Activated CD4-positive, alpha-beta T cell treated with anti-CD3 and anti-CD28 coated beads, Interleukin-2, amount 10 ng/mL, durations not matched to agents 7 days and 5 days (primary cell): ENCODE measurements around the gene USH1C. TPM values are rescaled to one million over a fixed set of nuclear protein-coding genes. Genes with fewer than 3 reads are reported as not detected.

Experiments used
- CTCF ChIA-PET: fragments of 350-600 bp; sonication (Branson Sonifier 250); formaldehyde crosslinking; loops from one replicate; lab custom pipeline; 2021; ENCODE audit warnings: antibody characterized with exemption; lab: Charles Lee
- POLR2A ChIA-PET: fragments of 350-600 bp; sonication (Branson Sonifier 250); formaldehyde crosslinking; loops from one replicate; lab custom pipeline; 2021; ENCODE audit warnings: antibody characterized with exemption; lab: Charles Lee
- DNase-seq: peaks from one replicate; pipeline ENCODE4 v3.0.0-alpha.2; 2020
- H3K27ac Mint-ChIP-seq: one replicate; pipeline ENCODE4 v1.8.0; 2021; ENCODE audit warnings: mild to moderate bottlenecking, moderate library complexity, mixed read lengths
- H3K27me3 Mint-ChIP-seq: one replicate; pipeline ENCODE4 v1.8.0; 2021; ENCODE audit warnings: mixed read lengths
- H3K36me3 Mint-ChIP-seq: one replicate; pipeline ENCODE4 v1.8.0; 2021; ENCODE audit warnings: low read depth, mixed read lengths
- H3K4me1 Mint-ChIP-seq: one replicate; pipeline ENCODE4 v1.8.0; 2021; ENCODE audit warnings: mixed read lengths
- H3K4me3 Mint-ChIP-seq: one replicate; pipeline ENCODE4 v1.8.0; 2021; ENCODE audit warnings: mild to moderate bottlenecking, moderate library complexity, mixed read lengths
- H3K9me3 Mint-ChIP-seq: one replicate; pipeline ENCODE4 v1.8.0; 2021; ENCODE audit warnings: mixed read lengths
- total RNA-seq, 2 experiments: library from RNA; stranded (reverse); gene quantifications; one replicate each; pipeline ENCODE4 v1.2.3, GENCODE V29; 2021

USH1C gene
- total RNA-seq, 2 experiments from 2014 or later: not detected

DNA sequence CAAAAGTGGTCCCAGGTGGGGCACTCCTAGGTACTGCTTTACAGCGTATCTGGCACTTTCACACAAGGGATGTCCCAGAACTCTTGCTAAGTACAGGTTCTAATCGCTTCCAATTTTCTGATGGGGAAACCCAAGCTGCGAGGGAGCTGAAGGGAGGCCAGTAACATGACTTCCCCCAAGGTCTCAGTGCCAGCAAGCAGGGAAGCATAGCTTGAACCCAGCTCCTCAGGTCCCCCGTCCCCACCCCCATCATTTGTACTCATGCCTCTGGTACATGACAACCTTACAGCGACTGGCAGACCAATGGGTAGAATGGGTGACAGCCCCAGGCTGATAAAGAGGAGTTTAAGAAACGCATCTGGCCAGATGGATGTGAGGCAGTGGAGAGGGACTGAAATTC, 66.9 kb downstream of the USH1C start:
- DNase-seq: no peak
- POLR2A ChIA-PET: no interaction called here
- Mint-ChIP-seq H3K27ac (no peak overlapping the region), H3K27me3 (peaks cover 81% of the 10 kb centered on the region), H3K36me3 (no peaks in the 10 kb centered on the region), H3K4me3 (no peak overlapping the region), H3K9me3 (no peaks in the 10 kb centered on the region), H3K4me1 (peaks cover 2% of the 10 kb centered on the region)
- CTCF ChIA-PET: interaction anchor here (0.6 to 1.2 kb wide), 2 partner anchors 13 to 335 kb away, joined by 3 read pairs; no protein-coding TSS in a partner anchor

DNA sequence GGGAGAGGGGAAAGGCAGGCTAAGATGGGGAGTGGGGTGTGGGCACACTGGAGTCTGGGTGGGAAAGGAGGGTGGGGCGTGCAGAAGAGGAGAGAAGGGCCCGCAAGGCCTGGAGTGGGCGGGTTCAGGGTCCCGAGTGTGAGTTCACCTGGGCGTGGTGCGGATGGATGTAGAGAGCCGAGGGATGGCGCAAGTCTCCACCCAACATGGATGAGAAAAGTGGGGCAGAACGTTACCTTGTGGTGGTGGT, 67.2 kb downstream of the USH1C start:
- Mint-ChIP-seq H3K9me3 (no peaks in the 10 kb centered on the region), H3K27ac (no peak overlapping the region), H3K36me3 (no peaks in the 10 kb centered on the region), H3K4me3 (no peak overlapping the region), H3K4me1 (peaks cover 2% of the 10 kb centered on the region), H3K27me3 (peaks cover 82% of the 10 kb centered on the region)
- CTCF ChIA-PET: interaction anchor here (0.6 to 1.2 kb wide), 2 partner anchors 13 to 334 kb away, joined by 3 read pairs; no protein-coding TSS in a partner anchor
- no peak for DNase-seq
- POLR2A ChIA-PET: no interaction called here

DNA sequence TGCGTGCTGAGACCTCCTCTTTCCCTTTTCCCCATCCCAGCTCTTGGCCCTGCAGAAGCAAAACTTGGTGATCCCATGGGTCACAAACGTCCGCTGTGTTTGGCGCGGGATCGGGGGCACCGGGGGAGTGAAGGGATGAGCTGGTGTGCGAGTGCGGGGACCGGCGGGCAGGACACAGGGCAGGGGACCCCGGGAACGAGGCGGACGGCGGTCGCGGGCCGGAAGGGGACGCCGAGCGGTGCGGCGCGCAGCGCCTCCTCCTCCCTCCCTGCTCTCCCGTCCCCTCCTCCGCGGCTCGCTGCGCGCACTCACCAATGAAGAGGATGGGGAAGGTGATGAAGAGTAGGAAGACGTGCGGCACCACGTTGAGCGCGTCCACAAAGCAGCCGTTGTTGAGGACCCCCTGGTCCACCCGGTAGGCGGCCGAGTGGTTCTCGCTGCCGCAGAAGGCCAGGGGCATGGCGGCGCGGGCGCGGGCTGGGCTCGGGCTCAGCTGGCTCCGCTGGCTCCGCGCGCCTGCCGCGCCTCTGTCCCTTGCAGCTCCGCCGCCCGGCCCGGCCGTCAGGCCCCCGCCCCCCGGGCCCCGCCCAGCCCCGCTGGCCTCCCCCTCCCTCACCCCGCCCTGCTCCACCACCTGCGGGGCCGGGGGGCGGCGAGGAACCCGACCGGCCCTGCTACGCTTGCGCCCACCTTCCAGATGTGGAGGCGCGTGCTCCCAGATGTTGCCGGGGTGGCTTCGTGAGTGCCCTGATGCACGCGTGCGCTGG, 67.7 kb downstream of the USH1C start, which contains the start of gene ABCC8:
Gene ABCC8 (minus strand): TSS at position 529 of the 767 bp plus-strand sequence. CDS start 69 bp downstream, at position 460.
- Mint-ChIP-seq H3K4me1 (peaks cover 2% of the 10 kb centered on the region), H3K36me3 (no peaks in the 10 kb centered on the region), H3K4me3 (no peak within 1 kb of the TSS), H3K9me3 (no peaks in the 10 kb centered on the region), H3K27ac (no peak within 1 kb of the TSS), H3K27me3 (peaks cover 85% of the 10 kb centered on the region)
- no peak for DNase-seq
- ChIA-PET CTCF (interaction anchor here (0.6 to 1.3 kb wide), 3 partner anchors 12 to 334 kb away, joined by 3 read pairs; no protein-coding TSS in a partner anchor), POLR2A (no interaction called here)

DNA sequence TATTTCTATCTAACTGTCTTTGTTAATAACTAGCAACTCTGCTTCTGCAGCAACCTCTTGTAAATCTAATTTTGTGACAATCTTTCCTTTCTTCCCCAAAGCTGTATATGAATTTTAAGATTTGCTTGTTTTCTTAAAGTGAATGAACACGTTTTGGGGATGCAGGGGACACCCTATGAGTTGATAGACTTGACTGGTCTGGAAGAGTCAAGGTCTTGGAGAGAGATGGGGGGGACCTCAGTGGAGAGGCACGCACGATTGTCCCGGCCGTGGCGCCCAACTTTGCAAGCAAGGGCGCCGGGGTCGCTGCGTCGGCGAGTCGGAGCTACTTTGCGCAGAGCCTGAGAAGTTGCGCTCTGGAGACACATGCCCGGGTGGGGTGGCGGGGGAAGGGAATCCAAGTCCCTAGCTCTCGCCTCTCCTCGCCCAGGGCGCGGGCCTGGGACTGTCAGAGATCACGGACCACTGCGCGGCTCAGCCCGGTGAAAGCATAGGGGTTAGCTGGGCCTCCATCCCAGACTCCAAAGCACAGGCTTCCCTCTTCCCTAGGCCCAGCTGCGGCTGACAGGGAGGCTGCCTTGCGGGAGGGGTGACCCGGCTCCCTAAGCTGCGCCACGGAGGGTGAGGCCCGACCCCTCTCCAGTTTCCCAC, 68.4 kb downstream of the USH1C start:
- CTCF ChIA-PET: interaction anchor here (1.3 kb wide), 1 partner anchor 15 kb away, joined by 3 read pairs; no protein-coding TSS in a partner anchor
- H3K9me3 Mint-ChIP-seq: no peaks in the 10 kb centered on the region
- no peak overlapping the region for H3K4me3 Mint-ChIP-seq
- no peak overlapping the region for H3K27ac Mint-ChIP-seq
- no peak for DNase-seq
- H3K36me3 Mint-ChIP-seq: no peaks in the 10 kb centered on the region
- H3K27me3 Mint-ChIP-seq: peaks cover 87% of the 10 kb centered on the region
- H3K4me1 Mint-ChIP-seq: peaks cover 2% of the 10 kb centered on the region
- POLR2A ChIA-PET: no interaction called here

DNA sequence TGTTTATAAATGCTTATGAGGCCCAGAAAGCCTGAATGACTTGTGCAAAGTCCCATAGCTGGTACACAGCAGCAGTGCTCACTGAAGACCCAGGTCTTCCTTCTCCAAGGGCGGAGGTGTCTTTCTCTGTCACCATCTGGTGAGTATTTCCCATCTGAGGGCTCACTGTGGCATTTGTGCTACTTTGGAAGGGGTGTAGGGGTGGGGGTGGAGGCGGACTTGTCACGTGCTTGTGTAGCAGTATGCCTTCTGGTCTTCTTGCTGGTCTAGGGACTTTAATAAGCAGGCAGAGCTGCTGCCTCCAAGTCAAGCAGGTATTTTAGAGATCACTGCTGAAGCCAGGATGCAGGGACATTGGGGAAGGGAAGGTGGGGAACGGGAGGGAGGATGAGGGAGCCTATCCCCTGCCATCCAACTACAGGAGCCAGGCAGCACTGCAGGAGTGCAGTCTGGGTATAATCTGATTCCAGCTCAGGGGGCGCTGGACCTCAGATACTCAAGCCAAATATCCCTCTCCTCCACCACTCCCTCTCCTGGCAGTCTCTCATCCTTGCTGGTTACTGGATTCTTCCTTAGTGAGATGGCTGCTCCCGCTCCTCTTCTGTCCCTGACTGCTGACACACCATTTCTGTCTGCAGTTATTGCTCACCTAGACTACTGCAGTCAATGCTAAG, 71.0 kb downstream of the USH1C start:
- POLR2A ChIA-PET: no interaction called here
- CTCF ChIA-PET: interaction anchor here (1.1 kb wide), 1 partner anchor 16 kb away, joined by 3 read pairs; no protein-coding TSS in a partner anchor
- Mint-ChIP-seq H3K27me3 (peaks cover 62% of the 10 kb centered on the region), H3K9me3 (no peaks in the 10 kb centered on the region), H3K4me3 (no peak overlapping the region), H3K4me1 (peaks cover 2% of the 10 kb centered on the region), H3K27ac (no peak overlapping the region), H3K36me3 (no peaks in the 10 kb centered on the region)
- no peak for DNase-seq

DNA sequence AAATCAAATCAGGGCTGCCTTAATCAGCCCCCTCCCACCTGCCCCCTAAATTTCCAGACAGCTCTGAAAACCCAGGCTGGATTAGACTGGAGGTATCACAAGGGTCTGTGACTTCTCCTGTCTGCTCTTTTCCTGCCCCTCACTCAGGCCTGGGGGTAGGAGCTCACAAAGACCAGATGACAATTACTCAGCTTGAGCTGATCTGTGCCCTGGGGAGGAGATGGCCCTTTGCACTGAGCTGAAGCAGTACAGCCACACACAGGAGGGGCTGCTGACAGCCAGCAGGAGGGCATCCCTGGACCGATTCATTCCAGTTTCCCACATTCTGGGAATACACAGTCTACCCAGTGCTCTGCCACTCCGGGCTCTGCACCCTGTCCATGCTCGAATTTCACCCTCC, 71.7 kb downstream of the USH1C start:
- Mint-ChIP-seq H3K9me3 (no peaks in the 10 kb centered on the region), H3K4me3 (no peak overlapping the region), H3K4me1 (peaks cover 2% of the 10 kb centered on the region), H3K27ac (no peak overlapping the region), H3K36me3 (no peaks in the 10 kb centered on the region), H3K27me3 (peaks cover 55% of the 10 kb centered on the region)
- ChIA-PET POLR2A (no interaction called here), CTCF (interaction anchor here (1.1 kb wide), 1 partner anchor 15 kb away, joined by 3 read pairs; no protein-coding TSS in a partner anchor)
- DNase-seq: no peak

DNA sequence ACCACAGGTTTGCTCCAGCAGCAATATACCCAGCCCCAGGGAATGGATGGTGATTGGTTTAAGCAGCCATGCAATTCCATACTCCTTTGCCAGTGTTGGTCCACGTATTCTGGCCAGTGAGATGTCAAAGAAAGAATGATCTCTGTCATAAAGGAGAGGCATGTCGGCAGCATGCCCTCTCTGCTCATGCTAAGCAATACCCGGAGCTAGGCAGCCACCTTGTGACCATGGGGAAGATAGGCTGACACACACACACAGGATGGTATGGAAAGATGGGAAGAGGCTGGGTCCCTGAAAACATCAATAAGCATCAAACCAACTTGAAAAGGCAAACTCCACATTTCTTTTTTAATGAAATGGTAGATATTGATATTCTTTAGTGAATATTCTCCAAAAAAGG, 72.7 kb downstream of the USH1C start:
- H3K27ac Mint-ChIP-seq: no peak overlapping the region
- no peaks in the 10 kb centered on the region for H3K9me3 Mint-ChIP-seq
- H3K4me3 Mint-ChIP-seq: no peak overlapping the region
- H3K36me3 Mint-ChIP-seq: no peaks in the 10 kb centered on the region
- no peak for DNase-seq
- peaks cover 2% of the 10 kb centered on the region for H3K4me1 Mint-ChIP-seq
- POLR2A ChIA-PET: no interaction called here
- H3K27me3 Mint-ChIP-seq: peaks cover 50% of the 10 kb centered on the region
- CTCF ChIA-PET: no interaction called here

DNA sequence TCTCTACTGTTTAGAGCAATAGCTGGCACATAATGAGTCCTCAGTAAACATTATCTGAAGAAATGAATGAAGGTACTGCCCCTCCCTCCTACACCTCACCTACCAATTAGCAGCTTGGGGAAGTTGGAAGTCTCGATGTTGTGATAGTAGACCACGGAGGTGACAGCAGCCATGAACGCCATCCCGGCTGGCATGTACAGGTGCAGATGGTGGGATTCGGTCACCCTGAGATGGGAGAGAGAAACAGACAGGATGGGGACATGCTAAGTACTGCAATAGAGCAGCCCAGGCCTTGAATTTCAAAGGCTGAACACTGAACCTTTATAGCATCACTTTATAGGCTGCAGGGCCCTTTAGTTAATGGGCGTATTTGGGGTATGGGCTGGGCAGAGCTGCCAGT, 74.2 kb downstream of the USH1C start:
- Mint-ChIP-seq H3K36me3 (no peaks in the 10 kb centered on the region), H3K4me3 (no peak overlapping the region), H3K27me3 (peaks cover 37% of the 10 kb centered on the region), H3K4me1 (no peaks in the 10 kb centered on the region), H3K9me3 (no peaks in the 10 kb centered on the region), H3K27ac (no peak overlapping the region)
- no peak for DNase-seq
- POLR2A ChIA-PET: no interaction called here
- CTCF ChIA-PET: no interaction called here

DNA sequence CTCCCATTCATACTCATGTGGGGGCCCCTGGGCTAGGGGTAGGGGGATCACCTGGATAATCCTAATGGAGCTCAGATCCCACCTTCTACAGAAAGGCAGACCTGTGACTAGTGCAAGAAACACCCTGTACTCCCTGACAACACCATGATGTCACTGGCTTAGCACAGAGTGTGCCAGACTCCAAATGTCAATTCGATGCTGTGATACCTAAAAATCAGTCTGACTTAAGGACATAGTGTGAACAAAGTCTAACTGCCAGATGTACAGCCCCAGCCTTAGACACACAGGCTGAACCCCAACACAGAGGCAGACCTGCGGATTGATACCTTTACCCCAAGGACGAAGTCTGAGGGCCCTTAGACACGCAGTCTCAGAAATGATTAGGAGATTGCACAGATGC, 76.1 kb downstream of the USH1C start:
- no peak for DNase-seq
- ChIA-PET CTCF (interaction anchor here (1.1 kb wide), 1 partner anchor 8 kb away, joined by 4 read pairs; no protein-coding TSS in a partner anchor), POLR2A (no interaction called here)
- no peaks in the 10 kb centered on the region for H3K9me3 Mint-ChIP-seq
- no peak overlapping the region for H3K4me3 Mint-ChIP-seq
- no peaks in the 10 kb centered on the region for H3K36me3 Mint-ChIP-seq
- peaks cover 21% of the 10 kb centered on the region for H3K27me3 Mint-ChIP-seq
- H3K27ac Mint-ChIP-seq: no peak overlapping the region
- no peaks in the 10 kb centered on the region for H3K4me1 Mint-ChIP-seq

DNA sequence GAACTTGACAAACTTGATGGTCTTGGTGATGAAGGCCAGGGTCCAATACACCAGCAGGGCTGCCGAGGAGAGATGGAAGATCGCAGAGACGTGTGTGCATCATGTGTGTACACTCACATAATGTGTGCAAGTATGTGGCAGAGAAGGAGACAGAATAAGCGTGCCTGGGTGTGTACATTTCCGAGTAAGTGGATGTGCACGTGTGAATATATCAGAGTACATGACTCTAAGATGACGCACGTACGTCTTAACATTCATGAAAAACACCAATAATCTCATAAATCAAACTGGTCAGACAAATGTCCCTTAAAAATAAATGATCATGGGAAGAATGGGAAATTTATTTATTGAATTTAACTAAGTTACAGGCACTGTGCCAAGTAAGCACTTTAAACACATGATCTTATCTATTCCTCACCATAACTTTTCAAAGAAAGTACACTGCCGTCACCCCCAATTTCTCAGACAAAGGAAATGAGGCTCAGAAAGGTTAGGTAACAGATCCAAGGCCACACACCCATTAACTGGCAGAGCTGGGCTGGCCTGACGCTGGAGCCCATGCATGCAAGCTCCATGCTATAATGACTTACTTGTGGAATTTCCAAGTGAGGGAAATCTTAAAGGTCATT, 80.6 kb downstream of the USH1C start:
- Mint-ChIP-seq H3K27ac (no peak overlapping the region), H3K4me3 (no peak overlapping the region), H3K36me3 (no peaks in the 10 kb centered on the region), H3K27me3 (peaks cover 4% of the 10 kb centered on the region), H3K9me3 (no peaks in the 10 kb centered on the region), H3K4me1 (no peaks in the 10 kb centered on the region)
- ChIA-PET CTCF (interaction anchor here (0.7 to 0.9 kb wide), 2 partner anchors 13 to 61 kb away, joined by 3 read pairs; partner anchors contain the start of gene ABCC8), POLR2A (no interaction called here)
- DNase-seq: no peak

DNA sequence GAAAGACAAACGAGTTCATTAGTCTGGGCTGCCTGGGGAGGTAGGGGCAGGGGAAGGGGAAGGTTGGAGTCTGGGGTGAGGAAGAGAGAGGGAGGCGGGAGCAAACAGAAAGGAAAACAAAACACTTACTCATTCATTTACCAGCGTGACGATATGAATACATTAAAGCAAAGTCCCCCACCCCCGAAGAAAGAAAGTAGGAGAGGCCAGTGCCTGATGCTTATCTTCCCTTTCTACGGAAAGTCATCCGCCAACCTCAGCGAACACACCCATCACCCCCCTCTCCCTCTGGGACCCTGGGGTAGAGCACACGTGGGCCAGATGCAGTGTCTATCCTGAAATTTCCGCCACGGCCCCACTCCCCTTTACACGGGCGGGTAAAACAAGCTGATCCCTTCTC, 81.3 kb downstream of the USH1C start:
- no peak for DNase-seq
- Mint-ChIP-seq H3K9me3 (no peaks in the 10 kb centered on the region), H3K27me3 (peaks cover 4% of the 10 kb centered on the region), H3K27ac (no peak overlapping the region), H3K4me1 (no peaks in the 10 kb centered on the region), H3K36me3 (no peaks in the 10 kb centered on the region), H3K4me3 (no peak overlapping the region)
- ChIA-PET CTCF (no interaction called here), POLR2A (no interaction called here)

DNA sequence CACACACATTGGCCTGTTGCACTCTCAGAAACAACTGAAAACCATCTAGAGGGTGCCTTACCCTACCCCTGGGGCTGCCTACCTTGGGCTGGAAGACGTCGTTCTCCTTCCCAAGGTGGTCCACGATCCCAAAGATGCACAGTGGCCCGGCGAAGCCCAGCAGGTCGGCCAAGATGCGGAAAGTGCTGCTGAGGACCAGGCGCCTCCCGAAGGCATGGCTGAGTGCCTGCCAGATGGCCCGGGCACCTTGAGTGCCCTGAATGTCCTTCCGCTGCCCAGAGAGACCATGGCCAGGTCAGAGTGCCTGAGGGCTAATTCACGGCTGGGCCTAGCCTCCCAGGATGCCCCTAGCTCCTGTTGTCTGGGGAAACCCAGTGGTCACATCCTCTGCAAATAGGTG, 83.8 kb downstream of the USH1C start:
- H3K27me3 Mint-ChIP-seq: no peaks in the 10 kb centered on the region
- no peak overlapping the region for H3K4me3 Mint-ChIP-seq
- ChIA-PET POLR2A (no interaction called here), CTCF (interaction anchor here (1.0 to 1.6 kb wide), 4 partner anchors 8 to 50 kb away, joined by 3 to 4 read pairs (median 3); partner anchors contain the start of gene ABCC8)
- no peaks in the 10 kb centered on the region for H3K36me3 Mint-ChIP-seq
- no peak overlapping the region for H3K27ac Mint-ChIP-seq
- no peaks in the 10 kb centered on the region for H3K4me1 Mint-ChIP-seq
- DNase-seq: no peak
- no peaks in the 10 kb centered on the region for H3K9me3 Mint-ChIP-seq
